H1 (cell line): ENCODE data around the gene RIGI. TPM values are rescaled to one million over a fixed set of nuclear protein-coding genes. Genes with fewer than 3 reads are reported as not detected.

Experiments
- CTCF ChIA-PET: fragments of 300-600 bp; sonication (Branson Sonifier 250); formaldehyde crosslinking; loops from one replicate; lab custom pipeline; 2021; ENCODE audit not compliant: partially characterized antibody; lab: Charles Lee
- POLR2A ChIA-PET: fragments of 300-600 bp; sonication (Branson Sonifier 250); formaldehyde crosslinking; loops from one replicate; lab custom pipeline; 2021; ENCODE audit warnings: inconsistent platforms; ENCODE audit not compliant: partially characterized antibody; lab: Charles Lee
- DNase-seq, 2 experiments: peaks; one replicate each; pipeline versions ENCODE4 v3.0.0 to v3.0.0-alpha.2; 2010 to 2022; ENCODE audit warnings: low spot score in 2 of 2, low read depth in 1 of 2, mixed read lengths in 1 of 2
- FAIRE-seq: peaks from 2 replicates; lab custom pipeline; 2011; peaks lifted over from hg19 to GRCh38; lab: Jason Lieb, UNC
- H2AFZ ChIP-seq: 2 replicates; pipeline ENCODE4 v1.8.1; 2012; ENCODE audit warnings: low read length, inconsistent platforms
- H2AK5ac ChIP-seq: 2 replicates; pipeline ENCODE4 v1.6.1; 2013; ENCODE audit warnings: low read depth, low read length
- H2BK120ac ChIP-seq: replicated peaks from 2 replicates; pipeline ENCODE3; 2013; ENCODE audit warnings: low read depth, low read length, inconsistent platforms
- H2BK12ac ChIP-seq: 2 replicates; pipeline ENCODE4 v1.6.1; 2013; ENCODE audit warnings: low read depth, low read length
- H2BK15ac ChIP-seq: 2 replicates; pipeline ENCODE4 v1.6.1; 2013; ENCODE audit warnings: low read length
- H2BK20ac ChIP-seq: 2 replicates; pipeline ENCODE4 v1.6.1; 2013; ENCODE audit warnings: low read length
- H2BK5ac ChIP-seq: 2 replicates; pipeline ENCODE4 v1.6.1; 2013; ENCODE audit warnings: low read depth, low read length
- H3K14ac ChIP-seq: 2 replicates; pipeline ENCODE4 v1.6.1; 2013; ENCODE audit warnings: inconsistent platforms; ENCODE audit not compliant: insufficient read length
- H3K18ac ChIP-seq: 2 replicates; pipeline ENCODE4 v1.6.1; 2013; ENCODE audit warnings: low read length; ENCODE audit errors: extremely low read depth
- H3K23ac ChIP-seq: 2 replicates; pipeline ENCODE4 v1.6.1; 2013; ENCODE audit warnings: inconsistent platforms; ENCODE audit not compliant: insufficient read length
- H3K23me2 ChIP-seq: 2 replicates; pipeline ENCODE4 v1.6.1; 2013; ENCODE audit warnings: low read depth, low read length
- H3K27ac ChIP-seq: 2 replicates; pipeline ENCODE4 v1.6.1; 2011; ENCODE audit warnings: low read depth, low read length, inconsistent platforms
- H3K27me3 ChIP-seq, 4 experiments: replicated peaks in 1 of 4; 1 replicate in 1 of 4; 2 replicates in 3 of 4; pipeline versions ENCODE4 v1.6.1 to v1.8.1; 2011 to 2013; ENCODE audit warnings: low read length in 3 of 4, mild to moderate bottlenecking in 3 of 4, inconsistent platforms in 2 of 4, mixed read lengths in 2 of 4, moderate library complexity in 1 of 4; ENCODE audit not compliant: control insufficient read depth in 3 of 4, insufficient read depth in 3 of 4; ENCODE audit errors: extremely low read depth in 1 of 4
- H3K36me3 ChIP-seq, 4 experiments: 2 replicates each; pipeline versions ENCODE4 v1.6.1 to v1.8.1; 2011 to 2013; ENCODE audit warnings: mild to moderate bottlenecking in 4 of 4, low read length in 3 of 4, moderate library complexity in 2 of 4, control low read depth in 1 of 4, inconsistent platforms in 1 of 4; ENCODE audit not compliant: insufficient read depth in 4 of 4, control insufficient read depth in 2 of 4
- H3K4ac ChIP-seq: replicated peaks from 2 replicates; pipeline ENCODE3; 2013; ENCODE audit warnings: low read length, low read depth, mixed read lengths, inconsistent platforms; ENCODE audit not compliant: insufficient read length
- H3K4me1 ChIP-seq, 4 experiments: replicated peaks in 1 of 4; 1 replicate in 1 of 4; 2 replicates in 3 of 4; pipeline versions ENCODE4 v1.6.1 to v1.8.1; 2011 to 2013; ENCODE audit warnings: low read length in 3 of 4, inconsistent platforms in 2 of 4, mixed read lengths in 1 of 4; ENCODE audit not compliant: insufficient read depth in 4 of 4, control insufficient read depth in 3 of 4
- H3K4me2 ChIP-seq, 2 experiments: 2 replicates each; pipeline versions ENCODE4 v1.6.1 to v1.8.1; 2011 to 2013; ENCODE audit warnings: low read depth in 2 of 2, low read length in 2 of 2, control low read depth in 1 of 2, inconsistent platforms in 1 of 2, mild to moderate bottlenecking in 1 of 2; ENCODE audit not compliant: insufficient read depth in 1 of 2
- H3K4me3 ChIP-seq, 4 experiments: fragments of 200-600, 300-600 bp in 1 of 4; sonication (generic), shearing (Covaris generic), sonication (Bioruptor Twin) in 1 of 4; 2 replicates each; pipeline versions ENCODE4 v1.5.1 to v1.8.1; 2011 to 2016; ENCODE audit warnings: low read length in 4 of 4, low read depth in 3 of 4, control low read depth in 2 of 4, inconsistent platforms in 2 of 4, mild to moderate bottlenecking in 2 of 4, mixed read lengths in 1 of 4, moderate library complexity in 1 of 4; ENCODE audit not compliant: insufficient read depth in 2 of 4; ENCODE audit errors: extremely low read depth in 1 of 4
- H3K56ac ChIP-seq: replicated peaks from 2 replicates; pipeline ENCODE3; 2013; ENCODE audit warnings: low read depth, mild to moderate bottlenecking, mixed read lengths, low read length, inconsistent platforms; ENCODE audit not compliant: insufficient read length
- H3K79me1 ChIP-seq: 2 replicates; pipeline ENCODE4 v1.6.1; 2013; ENCODE audit warnings: low read depth, low read length, control low read depth
- H3K79me2 ChIP-seq, 2 experiments: 2 replicates each; pipeline versions ENCODE4 v1.6.1 to v1.8.1; 2012 to 2013; ENCODE audit warnings: low read length in 2 of 2, mild to moderate bottlenecking in 2 of 2, inconsistent platforms in 1 of 2; ENCODE audit not compliant: insufficient read depth in 2 of 2, control insufficient read depth in 1 of 2
- H3K9ac ChIP-seq, 4 experiments: replicated peaks in 1 of 4; 1 replicate in 1 of 4; 2 replicates in 3 of 4; pipeline versions ENCODE4 v1.6.1 to v1.8.1; 2011 to 2013; ENCODE audit warnings: low read depth in 3 of 4, low read length in 3 of 4, control low read depth in 2 of 4, mild to moderate bottlenecking in 2 of 4, moderate library complexity in 2 of 4, inconsistent platforms in 1 of 4; ENCODE audit errors: extremely low read depth in 1 of 4
- H3K9me3 ChIP-seq, 2 experiments: 2 replicates each; pipeline versions ENCODE4 v1.6.1 to v1.8.1; 2012 to 2013; ENCODE audit warnings: mild to moderate bottlenecking in 2 of 2, moderate library complexity in 2 of 2, control low read depth in 1 of 2, inconsistent platforms in 1 of 2, low read depth in 1 of 2, low read length in 1 of 2, mixed read lengths in 1 of 2; ENCODE audit not compliant: insufficient read depth in 2 of 2
- H4K20me1 ChIP-seq, 2 experiments: replicated peaks in 1 of 2; 2 replicates each; pipeline versions ENCODE3 to v1.8.1; 2011 to 2013; ENCODE audit warnings: inconsistent platforms in 2 of 2, low read length in 2 of 2, mild to moderate bottlenecking in 1 of 2; ENCODE audit not compliant: insufficient read depth in 2 of 2, control insufficient read depth in 1 of 2
- H4K5ac ChIP-seq: 2 replicates; pipeline ENCODE4 v1.6.1; 2013; ENCODE audit warnings: low read length, low read depth, mixed read lengths, inconsistent platforms; ENCODE audit not compliant: insufficient read length
- H4K8ac ChIP-seq: 2 replicates; pipeline ENCODE4 v1.8.0; 2013; ENCODE audit warnings: mild to moderate bottlenecking, moderate library complexity, low read length, inconsistent platforms; ENCODE audit not compliant: insufficient read depth; ENCODE audit errors: extremely low read depth
- H4K91ac ChIP-seq: replicated peaks from 2 replicates; pipeline ENCODE3; 2013; ENCODE audit warnings: low read length, mixed read lengths, inconsistent platforms; ENCODE audit not compliant: insufficient read length
- CEBPB ChIP-seq: IDR thresholded peaks from 2 replicates; pipeline ENCODE4 v1.6.1; 2012; ENCODE audit warnings: low read depth, low read length
- CHD1 ChIP-seq: IDR thresholded peaks from 2 replicates; pipeline ENCODE4 v1.6.1; 2012; ENCODE audit warnings: low read depth, low read length, improper control_type of control experiment
- CHD2 ChIP-seq: IDR thresholded peaks from 2 replicates; pipeline ENCODE4 v1.6.1; 2012; ENCODE audit warnings: low read length, improper control_type of control experiment
- CREB1 ChIP-seq: IDR thresholded peaks from 2 replicates; pipeline ENCODE4 v1.6.1; 2012; ENCODE audit warnings: inconsistent platforms
- EP300 ChIP-seq, 2 experiments: IDR thresholded peaks; 1 replicate in 1 of 2; 2 replicates in 1 of 2; pipeline ENCODE4 v1.6.1; 2011 to 2012; ENCODE audit warnings: low read depth in 2 of 2, low read length in 2 of 2, mild to moderate bottlenecking in 2 of 2, borderline replicate concordance in 1 of 2, inconsistent platforms in 1 of 2, moderate library complexity in 1 of 2
- KDM1A ChIP-seq: fragments of 200-600, 300-600 bp; sonication (generic); IDR thresholded peaks from 2 replicates; pipeline ENCODE4 v1.7.1; 2016; ENCODE audit warnings: mild to moderate bottlenecking, low read length, borderline replicate concordance
- POLR2A ChIP-seq, 2 experiments: IDR thresholded peaks; 1 replicate in 1 of 2; 2 replicates in 1 of 2; pipeline ENCODE4 v1.6.1; 2011; ENCODE audit warnings: low read depth in 2 of 2, low read length in 2 of 2, mild to moderate bottlenecking in 2 of 2; ENCODE audit errors: control extremely low read depth in 1 of 2
- POLR2AphosphoS5 ChIP-seq: IDR thresholded peaks from 2 replicates; pipeline ENCODE4 v1.6.1; 2011; ENCODE audit warnings: low read depth, low read length
- RXRA ChIP-seq: IDR thresholded peaks from 2 replicates; pipeline ENCODE4 v1.6.1; 2011; ENCODE audit warnings: low read depth, mild to moderate bottlenecking, low read length, moderate library complexity; ENCODE audit not compliant: insufficient read depth
- SP1 ChIP-seq: IDR thresholded peaks from 2 replicates; pipeline ENCODE4 v1.6.1; 2011; ENCODE audit warnings: low read depth, low read length
- SP2 ChIP-seq: IDR thresholded peaks from 2 replicates; pipeline ENCODE4 v1.6.1; 2012; ENCODE audit warnings: mild to moderate bottlenecking, low read length, inconsistent platforms
- TAF7 ChIP-seq: optimal IDR thresholded peaks from 2 replicates; pipeline ENCODE3; 2011; ENCODE audit warnings: low read depth, mild to moderate bottlenecking, inconsistent platforms, low read length, moderate library complexity, borderline replicate concordance
- WGBS, 2 experiments: shearing (Covaris generic) in 1 of 2; methylation state at CpG; one replicate each; pipeline versions ENCODE4 v1.1.6 to v1.1.7; 2013 to 2015; ENCODE audit warnings: low lambda C conversion rate in 2 of 2, mixed read lengths in 2 of 2, inconsistent platforms in 1 of 2, low coverage in 1 of 2, missing lambda C conversion rate in 1 of 2; ENCODE audit not compliant: insufficient replicate concordance in 2 of 2, insufficient coverage in 1 of 2, insufficient read length in 1 of 2; ENCODE audit errors: extremely low coverage in 1 of 2, missing lambda C conversion rate in 1 of 2; 5-methylcytosine and 5-hydroxymethylcytosine counted together
- polyA plus RNA-seq, 7 experiments: library from polyadenylated mRNA; depleted of rRNA in 3 of 7; stranded (reverse) in 5 of 7; unstranded in 2 of 7; fragments of >200 nt in 5 of 7; fragments of 200-250 nt in 2 of 7; gene quantifications; 1 replicate in 5 of 7; 2 replicates in 1 of 7; 4 replicates in 1 of 7; pipeline versions ENCODE4 v1.2.1 to v1.2.3, GENCODE V29; 2011 to 2013; ENCODE audit warnings: missing spikeins in 2 of 7, mixed read lengths in 2 of 7
- total RNA-seq: library from RNA; stranded (reverse); fragmentation: NEBNext Ultra II Directional; extraction: Animal tissue kit (Norgen Biotek cat#: 25700); gene quantifications from 2 replicates; pipeline ENCODE4 v1.2.1, GENCODE V29; 2021
- TF ChIP-seq, protein P1 (sequence below): IDR thresholded peaks from 2 replicates; pipeline ENCODE4 v1.6.1; 2012; ENCODE audit warnings: inconsistent platforms
- TF ChIP-seq, protein P2 (sequence below): IDR thresholded peaks from 2 replicates; pipeline ENCODE4 v1.6.1; 2011; ENCODE audit warnings: low read length, improper control_type of control experiment

The RIGI gene
- total and polyA plus RNA-seq, 2 of the 8 experiments (the other 6 are each of a cell fraction or from before 2014, with no cell fraction given) = 3.1 to 6.7 TPM

DNA sequence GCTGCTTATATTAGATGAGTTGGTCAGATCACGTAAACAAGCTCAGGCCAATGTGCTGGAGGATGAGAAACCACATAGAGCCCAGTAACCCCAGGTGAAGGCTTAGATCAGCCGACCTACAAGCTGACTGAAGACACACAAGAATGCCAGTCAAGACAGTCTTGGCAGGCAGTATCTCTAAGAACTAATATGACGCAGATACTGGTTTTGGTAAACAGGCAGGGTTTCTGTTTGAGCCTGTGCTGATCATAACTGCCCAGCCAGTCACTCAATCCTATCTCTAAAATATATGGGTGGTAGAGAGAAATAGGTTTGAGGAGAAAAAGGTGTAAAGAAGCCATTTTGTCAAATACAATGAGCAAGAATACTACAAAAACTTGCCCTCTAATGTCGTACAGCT lies 7.8 kb upstream of the RIGI start:
- CTCF ChIA-PET = interaction anchor here (1.1 to 2.5 kb wide), 7 partner anchors 8 to 155 kb away, joined by 3 to 10 read pairs (median 3); partner anchors contain the start of gene RIGI
- Histone ChIP-seq H4K20me1 (peaks cover 0 to 4% of the 10 kb centered on the region in 2 experiments), H3K18ac (no peak overlapping the region), H2BK5ac (no peak overlapping the region), H4K5ac (no peak overlapping the region), H3K79me1 (no peaks in the 10 kb centered on the region), H2AFZ (no peak overlapping the region), H3K4me1 (no peaks in the 10 kb centered on the region), H3K23ac (no peak overlapping the region), H3K4me3 (no peak overlapping the region), H2BK12ac (no peak overlapping the region), H2BK20ac (no peak overlapping the region), H3K27ac (no peak overlapping the region), H3K9ac (no peak overlapping the region), H3K79me2 (no peaks in the 10 kb centered on the region), H2BK15ac (no peak overlapping the region), H3K4me2 (no peak overlapping the region), H3K23me2 (no peaks in the 10 kb centered on the region), H3K56ac (no peak overlapping the region), H3K36me3 (peaks cover 0 to 4% (median 0%) of the 10 kb centered on the region in 4 experiments; a peak in 2 of 8 replicates), H4K8ac (no peak overlapping the region), H3K14ac (no peak overlapping the region), H2BK120ac (no peak overlapping the region), H3K9me3 (no peaks in the 10 kb centered on the region), H4K91ac (no peak overlapping the region), H2AK5ac (no peak overlapping the region), H3K27me3 (no peaks in the 10 kb centered on the region), H3K4ac (no peak overlapping the region)
- FAIRE-seq = no peak
- 93% methylated on average over 4 of the region's 4 CpGs; no CpG with 5 or more reads in 1 of the 2 experiments for WGBS, 2 experiments
- DNase-seq = no peak
- POLR2A ChIA-PET = interaction anchor here (3.3 kb wide), 1 partner anchor 11 kb away, joined by 11 read pairs; no protein-coding TSS in a partner anchor
- TF ChIP-seq EP300 (IDR thresholded peaks at IDR 0.05; ENCODE audit: borderline replicate concordance in 1 of 2, low read depth in 2 of 2, low read length in 2 of 2) = no peak
- no peak for TF ChIP-seq SP2
- no peak for TF ChIP-seq POLR2AphosphoS5
- TF ChIP-seq RXRA = no peak
- TF ChIP-seq CEBPB = no peak
- no peak for TF ChIP-seq KDM1A
- TF ChIP-seq TAF7 = no peak
- TF ChIP-seq CHD2 = no peak
- TF ChIP-seq, protein P1, sequence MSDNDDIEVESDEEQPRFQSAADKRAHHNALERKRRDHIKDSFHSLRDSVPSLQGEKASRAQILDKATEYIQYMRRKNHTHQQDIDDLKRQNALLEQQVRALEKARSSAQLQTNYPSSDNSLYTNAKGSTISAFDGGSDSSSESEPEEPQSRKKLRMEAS = no peak
- TF ChIP-seq, protein P2, sequence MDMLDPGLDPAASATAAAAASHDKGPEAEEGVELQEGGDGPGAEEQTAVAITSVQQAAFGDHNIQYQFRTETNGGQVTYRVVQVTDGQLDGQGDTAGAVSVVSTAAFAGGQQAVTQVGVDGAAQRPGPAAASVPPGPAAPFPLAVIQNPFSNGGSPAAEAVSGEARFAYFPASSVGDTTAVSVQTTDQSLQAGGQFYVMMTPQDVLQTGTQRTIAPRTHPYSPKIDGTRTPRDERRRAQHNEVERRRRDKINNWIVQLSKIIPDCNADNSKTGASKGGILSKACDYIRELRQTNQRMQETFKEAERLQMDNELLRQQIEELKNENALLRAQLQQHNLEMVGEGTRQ = no peak
- no peak for TF ChIP-seq CREB1
- TF ChIP-seq CHD1 = no peak
- TF ChIP-seq SP1 = no peak
- no peak for TF ChIP-seq POLR2A (IDR thresholded peaks at IDR 0.05; ENCODE audit: control extremely low read depth in 1 of 2, low read depth in 2 of 2, low read length in 2 of 2)
